Lung (tissue), 12 donors: Measurements from ENCODE around the gene GPR84. TPM values are rescaled to one million over a fixed set of nuclear protein-coding genes. Genes with fewer than 3 reads are reported as not detected.

Source experiments
- ATAC-seq: fragments of 200-7000 bp; cut with Tn5 transposase; one replicate; pipeline ENCODE4 v1.9.1; 2020; ENCODE audit warnings: moderate number of reproducible peaks; ENCODE audit not compliant: insufficient read depth, low FRiP score
- DNase-seq, 3 donors: peaks; one replicate each; pipeline ENCODE4 v3.0.0-alpha.2; 2013 to 2017
- H3K27ac ChIP-seq, 2 donors: one replicate each; pipeline ENCODE4 v1.5.1; 2013; ENCODE audit warnings: mild to moderate bottlenecking in 2 of 2, moderate library complexity in 2 of 2, control low read depth in 1 of 2, inconsistent platforms in 1 of 2, low read depth in 1 of 2, low read length in 1 of 2
- H3K27me3 ChIP-seq, 3 donors: one replicate each; pipeline ENCODE4 v1.5.1; 2013; ENCODE audit warnings: low read length in 2 of 3; ENCODE audit not compliant: control insufficient read depth in 3 of 3, insufficient read depth in 3 of 3
- H3K36me3 ChIP-seq, 4 donors: one replicate each; pipeline ENCODE4 v1.5.1; 2013; ENCODE audit warnings: low read length in 4 of 4, mild to moderate bottlenecking in 1 of 4, moderate library complexity in 1 of 4; ENCODE audit not compliant: control insufficient read depth in 4 of 4, insufficient read depth in 4 of 4
- H3K4me1 ChIP-seq, 5 donors: one replicate each; pipeline ENCODE4 v1.5.1; 2013; ENCODE audit warnings: low read length in 5 of 5, mild to moderate bottlenecking in 2 of 5, moderate library complexity in 1 of 5; ENCODE audit not compliant: control insufficient read depth in 5 of 5, insufficient read depth in 5 of 5
- H3K4me3 ChIP-seq: one replicate; pipeline ENCODE4 v1.5.1; 2013; ENCODE audit warnings: mild to moderate bottlenecking, control low read depth, moderate library complexity
- H3K9ac ChIP-seq, 2 donors: one replicate each; pipeline ENCODE4 v1.5.1; 2013; ENCODE audit warnings: low read length in 2 of 2, control low read depth in 1 of 2; ENCODE audit not compliant: insufficient read depth in 1 of 2
- H3K9me3 ChIP-seq, 4 donors: one replicate each; pipeline ENCODE4 v1.5.1; 2013; ENCODE audit warnings: low read length in 3 of 4, mild to moderate bottlenecking in 1 of 4, moderate library complexity in 1 of 4; ENCODE audit not compliant: control insufficient read depth in 4 of 4, insufficient read depth in 3 of 4
- CTCF ChIP-seq: IDR thresholded peaks from 2 replicates; pipeline ENCODE4 v1.5.1; 2012; ENCODE audit warnings: mild to moderate bottlenecking; ENCODE audit errors: control extremely low read depth, extremely low read depth
- WGBS, 2 donors: extraction: QIAGEN DNeasy Blood & Tissue Kit; methylation state at CpG; one replicate each; pipeline ENCODE4 v1.1.7; 2013; 5-methylcytosine and 5-hydroxymethylcytosine counted together
- polyA plus RNA-seq, 2 donors: library from polyadenylated mRNA; stranded (reverse); fragments of 200-250 nt; gene quantifications; one replicate each; pipeline ENCODE4 v1.2.1, GENCODE V29; 2013
- total RNA-seq, 2 donors: library from RNA; depleted of rRNA in 1 of 2; stranded (reverse); fragments of >200 nt in 1 of 2; gene quantifications; one replicate each; pipeline ENCODE4 v1.2.1, GENCODE V29; 2014 to 2021
- donor health status: control.
- donor health status: control.
- donor health status: Bipolar disorder and iron deficiency.
- donor health status: healthy.
- donor health status: DM: yes; HTN: yes; CAD: no.

GPR84 gene
- total and polyA plus RNA-seq, 4 donors: 0.73 to 76.1 (median 2.1) TPM

GRCh38 chr12:54333420-54334034, 30.8 kb downstream of the GPR84 start:
- no peak overlapping the region for H3K4me3 ChIP-seq
- peaks cover 0 to 3% (median 2%) of the 10 kb centered on the region in 4 donors for H3K36me3 ChIP-seq
- no peaks in the 10 kb centered on the region for H3K9me3 ChIP-seq
- H3K27me3 ChIP-seq: no peaks in the 10 kb centered on the region
- DNase-seq: no peak
- no peak overlapping the region for H3K9ac ChIP-seq
- H3K27ac ChIP-seq: no peak overlapping the region
- H3K4me1 ChIP-seq: peaks cover 3 to 19% (median 17%) of the 10 kb centered on the region in 5 donors
- no peak for ATAC-seq
- WGBS, 2 donors: 94 to 95% methylated on average over 4 of the region's 4 CpGs
- TF ChIP-seq CTCF: no peak

- no peak for DNase-seq
- WGBS, 2 donors: 93% methylated on average over 5 of the region's 5 CpGs
- no peak for ATAC-seq
- Histone ChIP-seq H3K4me3 (no peak overlapping the region), H3K4me1 (peaks cover 0 to 7% (median 5%) of the 10 kb centered on the region in 5 donors), H3K9me3 (no peaks in the 10 kb centered on the region), H3K27ac (no peak overlapping the region), H3K36me3 (peaks cover 0 to 3% (median 2%) of the 10 kb centered on the region in 4 donors), H3K9ac (no peak overlapping the region), H3K27me3 (no peaks in the 10 kb centered on the region)
- TF ChIP-seq CTCF: no peak
These were observed 32.8 kb downstream of the GPR84 start for GRCh38 chr12:54331461-54331860.

GRCh38 chr12:54330442-54330841, 33.8 kb downstream of the GPR84 start:
- no peak overlapping the region for H3K9ac ChIP-seq
- H3K4me1 ChIP-seq: peaks cover 0 to 7% (median 5%) of the 10 kb centered on the region in 5 donors

More at GRCh38 chr12:54330442-54330841, 33.8 kb downstream of the GPR84 start:
- 65 to 90% methylated on average over 3 of the region's 3 CpGs for WGBS, 2 donors
- peaks cover 0 to 4% (median 2%) of the 10 kb centered on the region in 4 donors for H3K36me3 ChIP-seq
- H3K9me3 ChIP-seq: no peaks in the 10 kb centered on the region
- H3K27me3 ChIP-seq: no peaks in the 10 kb centered on the region
- no peak for DNase-seq
- no peak for ATAC-seq
- H3K4me3 ChIP-seq: no peak overlapping the region
- no peak overlapping the region for H3K27ac ChIP-seq
- no peak for TF ChIP-seq CTCF
